IMR-90 (cell line): Measurements from ENCODE around the gene SMCO4.

ENCODE experiments used
- BHLHE40 ChIP-seq: fragments of 150-350 bp; IDR thresholded peaks from 2 replicates; pipeline ENCODE4 v1.6.1; 2016; ENCODE audit warnings: mild to moderate bottlenecking, low read depth, low read length
- CEBPB ChIP-seq: IDR thresholded peaks from 2 replicates; pipeline ENCODE4 v1.6.1; 2012; ENCODE audit warnings: low read depth, low read length, improper control_type of control experiment
- FOS ChIP-seq: fragments of 150-350 bp; IDR thresholded peaks from 2 replicates; pipeline ENCODE4 v1.6.1; 2016; ENCODE audit warnings: low read depth, low read length
- MAFK ChIP-seq: IDR thresholded peaks from 2 replicates; pipeline ENCODE4 v1.6.1; 2012; ENCODE audit warnings: low read depth, low read length, improper control_type of control experiment
- MXI1 ChIP-seq: IDR thresholded peaks from 2 replicates; pipeline ENCODE4 v1.6.1; 2012; ENCODE audit warnings: low read depth, mild to moderate bottlenecking, low read length, moderate library complexity, borderline replicate concordance
- POLR2A ChIP-seq: IDR thresholded peaks from 2 replicates; pipeline ENCODE4 v1.6.1; 2012; ENCODE audit warnings: mild to moderate bottlenecking, low read depth, low read length
- RAD21 ChIP-seq: IDR thresholded peaks from 2 replicates; pipeline ENCODE4 v1.6.1; 2012; ENCODE audit warnings: low read length, improper control_type of control experiment
- RCOR1 ChIP-seq: IDR thresholded peaks from 2 replicates; pipeline ENCODE4 v1.6.1; 2012; ENCODE audit warnings: mild to moderate bottlenecking, low read length, improper control_type of control experiment; ENCODE audit not compliant: insufficient replicate concordance
- RFX5 ChIP-seq: IDR thresholded peaks from 2 replicates; pipeline ENCODE4 v1.8.0; 2012; ENCODE audit warnings: low read depth, mild to moderate bottlenecking, low read length, moderate library complexity
- SMC3 ChIP-seq: fragments of 150-350 bp; IDR thresholded peaks from 2 replicates; pipeline ENCODE4 v1.6.1; 2016; ENCODE audit warnings: low read depth, mild to moderate bottlenecking, antibody characterized with exemption, low read length, moderate library complexity
- TF ChIP-seq, protein P1 (sequence below): conservative IDR thresholded peaks from 2 replicates; pipeline ENCODE4 v1.5.1; 2012; ENCODE audit warnings: mild to moderate bottlenecking, low read depth, low read length, improper control_type of control experiment
- TF ChIP-seq, protein P2 (sequence below): fragments of 150-350 bp; IDR thresholded peaks from 2 replicates; pipeline ENCODE4 v1.6.1; 2016; ENCODE audit warnings: low read depth, mild to moderate bottlenecking, low read length, moderate library complexity, borderline replicate concordance
- TF ChIP-seq, protein P3 (sequence below): fragments of 150-350 bp; IDR thresholded peaks from 2 replicates; pipeline ENCODE4 v1.6.1; 2017; ENCODE audit warnings: mild to moderate bottlenecking, antibody characterized with exemption, low read length, low read depth

DNA sequence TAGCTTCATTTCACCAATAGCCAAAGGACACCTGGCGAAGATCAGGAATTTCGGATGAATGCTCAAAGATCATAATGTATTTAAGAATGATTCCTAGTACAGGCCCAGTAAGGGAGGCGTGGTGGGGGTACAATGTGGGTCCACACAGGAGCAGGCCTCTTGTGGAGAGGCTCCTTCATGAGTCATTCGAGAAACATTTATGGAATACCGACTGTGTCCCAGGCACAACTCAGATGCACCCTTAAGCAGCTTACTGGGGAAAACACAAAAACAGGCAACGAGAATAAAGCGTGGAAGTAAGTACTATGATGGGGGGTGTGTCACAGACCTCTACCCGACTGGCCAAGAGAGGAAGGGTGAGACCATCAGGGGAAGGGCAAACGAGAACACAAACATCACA lies 44.5 kb downstream of the SMCO4 start:
- TF ChIP-seq, protein P1, sequence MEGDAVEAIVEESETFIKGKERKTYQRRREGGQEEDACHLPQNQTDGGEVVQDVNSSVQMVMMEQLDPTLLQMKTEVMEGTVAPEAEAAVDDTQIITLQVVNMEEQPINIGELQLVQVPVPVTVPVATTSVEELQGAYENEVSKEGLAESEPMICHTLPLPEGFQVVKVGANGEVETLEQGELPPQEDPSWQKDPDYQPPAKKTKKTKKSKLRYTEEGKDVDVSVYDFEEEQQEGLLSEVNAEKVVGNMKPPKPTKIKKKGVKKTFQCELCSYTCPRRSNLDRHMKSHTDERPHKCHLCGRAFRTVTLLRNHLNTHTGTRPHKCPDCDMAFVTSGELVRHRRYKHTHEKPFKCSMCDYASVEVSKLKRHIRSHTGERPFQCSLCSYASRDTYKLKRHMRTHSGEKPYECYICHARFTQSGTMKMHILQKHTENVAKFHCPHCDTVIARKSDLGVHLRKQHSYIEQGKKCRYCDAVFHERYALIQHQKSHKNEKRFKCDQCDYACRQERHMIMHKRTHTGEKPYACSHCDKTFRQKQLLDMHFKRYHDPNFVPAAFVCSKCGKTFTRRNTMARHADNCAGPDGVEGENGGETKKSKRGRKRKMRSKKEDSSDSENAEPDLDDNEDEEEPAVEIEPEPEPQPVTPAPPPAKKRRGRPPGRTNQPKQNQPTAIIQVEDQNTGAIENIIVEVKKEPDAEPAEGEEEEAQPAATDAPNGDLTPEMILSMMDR = no peak
- TF ChIP-seq POLR2A (no peak), RCOR1 (no peak), MAFK (no peak), RFX5 (no peak), RAD21 (no peak), BHLHE40 (no peak), CEBPB (no peak), FOS (no peak), SMC3 (no peak), MXI1 (no peak)
- TF ChIP-seq, protein P2, sequence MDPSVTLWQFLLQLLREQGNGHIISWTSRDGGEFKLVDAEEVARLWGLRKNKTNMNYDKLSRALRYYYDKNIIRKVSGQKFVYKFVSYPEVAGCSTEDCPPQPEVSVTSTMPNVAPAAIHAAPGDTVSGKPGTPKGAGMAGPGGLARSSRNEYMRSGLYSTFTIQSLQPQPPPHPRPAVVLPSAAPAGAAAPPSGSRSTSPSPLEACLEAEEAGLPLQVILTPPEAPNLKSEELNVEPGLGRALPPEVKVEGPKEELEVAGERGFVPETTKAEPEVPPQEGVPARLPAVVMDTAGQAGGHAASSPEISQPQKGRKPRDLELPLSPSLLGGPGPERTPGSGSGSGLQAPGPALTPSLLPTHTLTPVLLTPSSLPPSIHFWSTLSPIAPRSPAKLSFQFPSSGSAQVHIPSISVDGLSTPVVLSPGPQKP = no peak
- TF ChIP-seq, protein P3, sequence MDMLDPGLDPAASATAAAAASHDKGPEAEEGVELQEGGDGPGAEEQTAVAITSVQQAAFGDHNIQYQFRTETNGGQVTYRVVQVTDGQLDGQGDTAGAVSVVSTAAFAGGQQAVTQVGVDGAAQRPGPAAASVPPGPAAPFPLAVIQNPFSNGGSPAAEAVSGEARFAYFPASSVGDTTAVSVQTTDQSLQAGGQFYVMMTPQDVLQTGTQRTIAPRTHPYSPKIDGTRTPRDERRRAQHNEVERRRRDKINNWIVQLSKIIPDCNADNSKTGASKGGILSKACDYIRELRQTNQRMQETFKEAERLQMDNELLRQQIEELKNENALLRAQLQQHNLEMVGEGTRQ = no peak
